CD4-positive, alpha-beta T cell treated with Interleukin-4 for 4 hours (primary cell): Measurements from ENCODE around the gene PMEPA1.

ENCODE experiments used
- DNase-seq: peaks from one replicate; pipeline ENCODE4 v3.0.0-alpha.2; 2020

The PMEPA1 gene

GRCh38 chr20:57708694-57709673 is 831 bp downstream of the PMEPA1 start:
- DNase-seq = peak; percentile 49

- DNase-seq = no peak
Observed at GRCh38 chr20:57707849-57708693, 1.7 kb downstream of the PMEPA1 start.

- DNase-seq = no peak
Observed at GRCh38 chr20:57707320-57707719, 2.5 kb downstream of the PMEPA1 start.

GRCh38 chr20:57705127-57705899 is 4.5 kb downstream of the PMEPA1 start:
- DNase-seq = no peak

- no peak for DNase-seq
Observed at GRCh38 chr20:57704245-57704644, 5.6 kb downstream of the PMEPA1 start.

- no peak for DNase-seq
Observed at GRCh38 chr20:57703013-57703412, 6.8 kb downstream of the PMEPA1 start.

- DNase-seq = no peak
Observed at GRCh38 chr20:57702521-57702920, 7.3 kb downstream of the PMEPA1 start.

GRCh38 chr20:57702091-57702490 is 7.7 kb downstream of the PMEPA1 start:
- DNase-seq = no peak

- no peak for DNase-seq
Observed at GRCh38 chr20:57701651-57702050, 8.2 kb downstream of the PMEPA1 start.

- no peak for DNase-seq
Observed at GRCh38 chr20:57701090-57701489, 8.7 kb downstream of the PMEPA1 start.

GRCh38 chr20:57699395-57699794 is 10.4 kb downstream of the PMEPA1 start:
- DNase-seq = no peak

GRCh38 chr20:57698867-57699275 is 10.9 kb downstream of the PMEPA1 start:
- no peak for DNase-seq

GRCh38 chr20:57698116-57698866 is 11.5 kb downstream of the PMEPA1 start:
- DNase-seq = peak; percentile 78

GRCh38 chr20:57697543-57697942 is 12.3 kb downstream of the PMEPA1 start:
- DNase-seq = no peak

GRCh38 chr20:57696401-57696961 is 13.3 kb downstream of the PMEPA1 start:
- DNase-seq = no peak

GRCh38 chr20:57695940-57696339 is 13.9 kb downstream of the PMEPA1 start:
- DNase-seq = no peak

GRCh38 chr20:57695012-57695411 is 14.8 kb downstream of the PMEPA1 start:
- no peak for DNase-seq

GRCh38 chr20:57694481-57694880 is 15.3 kb downstream of the PMEPA1 start:
- DNase-seq = no peak

- no peak for DNase-seq
Observed at GRCh38 chr20:57693670-57694329, 16.0 kb downstream of the PMEPA1 start.

GRCh38 chr20:57693002-57693582 is 16.7 kb downstream of the PMEPA1 start:
- no peak for DNase-seq

- no peak for DNase-seq
Observed at GRCh38 chr20:57692393-57692792, 17.4 kb downstream of the PMEPA1 start.
